Peyer's patch (tissue), 4 donors: ENCODE data around the gene DDC.

Source experiments
- CTCF ChIP-seq, 6 experiments: fragments of 450-650 bp in 4 of 6; fragments of 200-600 bp in 2 of 6; sonication (generic) in 1 of 6; IDR thresholded peaks; one replicate each; pipeline ENCODE4 v1.5.1; 2017 to 2019; ENCODE audit warnings: antibody characterized with exemption in 6 of 6, mild to moderate bottlenecking in 3 of 6, moderate library complexity in 1 of 6
- POLR2A ChIP-seq, 2 donors: fragments of 450-650 bp; IDR thresholded peaks; one replicate each; pipeline ENCODE4 v1.5.1; 2017; ENCODE audit warnings: antibody characterized with exemption in 2 of 2, mild to moderate bottlenecking in 2 of 2, moderate library complexity in 2 of 2

- TF ChIP-seq CTCF (IDR thresholded peaks at IDR 0.05): no peak
- no peak for TF ChIP-seq POLR2A (IDR thresholded peaks at IDR 0.05)
Observed at GRCh38 chr7:50412973-50413372, 152.2 kb downstream of the DDC start.
